GM18907 (cell line): Measurements from ENCODE around the gene VPS51.

Source experiments
- ATAC-seq: cut with Tn5 transposase; IDR thresholded peaks from one replicate; pipeline ENCODE4 v1.9.1; 2021; ENCODE audit warnings: mild to moderate bottlenecking, moderate library complexity; ENCODE audit not compliant: unreplicated experiment

Gene VPS51

GRCh38 chr11:65104628-65105027 is 8.6 kb downstream of the VPS51 start:
- no peak for ATAC-seq

GRCh38 chr11:65107078-65107477 is 11.1 kb downstream of the VPS51 start:
- no peak for ATAC-seq

- ATAC-seq = no peak
Observed at GRCh38 chr11:65107751-65108468, 11.9 kb downstream of the VPS51 start.

GRCh38 chr11:65108469-65109123 is 12.6 kb downstream of the VPS51 start:
- ATAC-seq = no peak

- no peak for ATAC-seq
Observed at GRCh38 chr11:65109231-65110198, 13.5 kb downstream of the VPS51 start.

DNA sequence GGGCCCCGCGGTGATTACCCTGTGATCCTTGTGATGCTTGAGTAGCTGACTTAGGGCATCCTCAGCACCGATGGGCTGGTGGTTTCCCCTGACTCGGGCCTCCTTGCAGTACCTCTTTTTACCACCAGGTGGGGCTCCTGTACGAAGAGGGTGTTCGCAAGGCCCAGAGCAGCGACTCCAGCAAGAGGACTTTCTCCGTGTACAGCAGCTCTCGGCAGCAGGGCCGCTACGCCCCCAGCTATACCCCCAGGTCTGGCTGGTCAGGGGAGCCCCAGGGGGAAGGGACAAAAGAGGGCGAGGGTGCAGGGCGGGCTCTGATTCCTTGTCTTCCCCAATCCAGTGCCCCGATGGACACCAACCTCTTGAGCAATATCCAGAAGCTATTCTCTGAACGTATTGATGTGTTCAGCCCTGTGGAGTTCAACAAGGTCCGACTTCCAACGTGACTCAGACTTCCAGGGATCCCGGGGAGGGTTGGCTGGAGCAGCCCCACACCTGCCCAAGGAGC is 14.4 kb downstream of the VPS51 start:
- ATAC-seq = peak; percentile 35

- ATAC-seq = no peak
Observed at GRCh38 chr11:65111159-65111743, 15.2 kb downstream of the VPS51 start.

DNA sequence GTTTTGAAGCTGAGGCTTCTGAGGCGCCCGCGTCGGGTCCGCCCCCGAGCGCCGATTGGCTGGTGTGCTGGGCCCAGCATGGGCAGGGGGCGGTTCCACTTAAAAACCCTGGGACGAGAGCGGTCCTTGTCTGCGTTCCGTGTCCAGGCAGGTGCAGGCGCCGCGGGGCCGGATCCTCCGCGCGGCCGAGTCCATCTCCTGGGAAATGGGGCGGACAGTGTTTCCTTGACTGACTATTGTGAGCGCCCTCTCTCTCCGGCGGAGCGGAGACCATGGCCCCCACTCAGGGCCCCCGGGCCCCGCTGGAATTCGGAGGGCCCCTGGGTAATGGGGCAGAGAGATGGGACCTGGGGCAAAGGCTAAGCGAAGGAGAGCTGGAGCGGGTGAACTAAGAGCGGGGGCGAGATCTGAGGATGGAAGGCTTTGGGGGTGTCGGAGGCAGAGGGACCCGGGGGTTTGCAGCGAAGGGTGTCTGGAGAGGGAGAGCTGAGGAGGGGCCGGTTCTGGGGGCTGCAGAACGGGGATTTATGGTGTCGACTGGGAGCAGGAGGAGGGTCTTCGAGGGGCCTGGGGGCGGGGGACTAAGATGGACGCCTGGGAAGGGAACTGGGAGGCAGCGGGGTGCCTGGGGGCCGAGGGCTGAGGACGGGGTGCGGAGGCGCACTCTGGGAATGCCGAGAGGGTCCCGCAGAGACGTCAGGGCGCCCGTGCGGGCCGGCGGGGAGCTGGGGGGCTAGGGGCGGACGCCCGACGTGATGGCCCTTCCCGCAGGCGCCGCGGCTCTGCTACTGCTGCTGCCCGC is 15.9 kb downstream of the VPS51 start, which contains the start of gene TM7SF2:
Gene TM7SF2, plus strand, starts transcription at position 129 of the 802 bp plus-strand sequence. Its CDS starts 144 bp downstream, at position 273.
- ATAC-seq = peak; percentile 48

DNA sequence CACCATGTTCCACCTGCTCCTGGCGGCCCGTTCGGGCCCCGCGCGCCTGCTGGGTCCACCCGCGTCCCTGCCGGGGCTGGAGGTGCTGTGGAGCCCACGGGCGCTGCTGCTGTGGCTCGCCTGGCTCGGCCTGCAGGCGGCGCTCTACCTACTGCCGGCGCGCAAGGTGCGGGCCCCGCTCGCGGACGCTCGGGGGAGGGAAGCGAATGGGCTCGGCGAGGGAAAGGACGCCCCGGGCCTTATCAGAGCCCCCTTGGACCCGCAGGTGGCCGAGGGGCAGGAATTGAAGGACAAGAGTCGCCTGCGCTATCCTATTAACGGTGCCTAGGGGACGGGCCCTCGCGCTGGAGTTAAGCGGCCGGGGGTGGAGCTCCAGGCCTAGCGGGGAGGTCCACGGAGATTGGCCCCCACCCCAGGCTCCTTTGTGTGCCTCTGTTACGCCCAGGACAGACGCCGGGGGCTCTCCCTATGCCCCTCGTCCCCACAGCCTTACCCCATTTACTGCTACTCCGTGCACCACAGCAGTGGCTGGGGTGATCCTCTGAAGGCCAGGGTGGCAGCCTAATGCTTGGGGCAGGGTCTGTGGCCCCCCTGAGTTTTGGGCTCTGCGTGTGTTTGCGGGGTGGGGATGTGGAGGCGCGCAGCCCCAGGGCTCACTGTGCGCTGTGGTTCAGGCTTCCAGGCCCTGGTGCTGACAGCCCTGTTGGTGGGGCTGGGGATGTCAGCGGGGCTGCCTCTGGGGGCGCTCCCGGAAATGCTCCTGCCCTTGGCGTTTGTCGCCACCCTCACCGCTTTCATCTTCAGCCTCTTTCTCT is 16.7 kb downstream of the VPS51 start:
- ATAC-seq = no peak

DNA sequence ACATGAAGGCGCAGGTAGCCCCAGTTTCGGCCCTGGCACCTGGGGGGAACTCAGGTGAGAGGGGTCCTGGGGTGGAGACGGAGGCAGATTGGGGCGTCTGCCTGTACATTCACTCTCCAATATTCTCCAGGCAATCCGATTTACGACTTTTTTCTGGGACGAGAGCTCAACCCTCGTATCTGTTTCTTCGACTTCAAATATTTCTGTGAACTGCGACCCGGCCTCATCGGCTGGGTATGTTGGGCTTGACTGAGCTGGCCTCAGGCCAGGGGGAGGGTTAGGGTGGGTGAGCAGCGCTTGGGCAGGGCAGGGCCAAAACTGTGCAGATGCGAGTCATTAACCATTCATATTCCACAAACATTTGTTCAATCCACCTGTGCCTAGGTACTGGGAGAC is 17.3 kb downstream of the VPS51 start:
- no peak for ATAC-seq

- no peak for ATAC-seq
Observed at GRCh38 chr11:65113839-65114238, 17.8 kb downstream of the VPS51 start.

DNA sequence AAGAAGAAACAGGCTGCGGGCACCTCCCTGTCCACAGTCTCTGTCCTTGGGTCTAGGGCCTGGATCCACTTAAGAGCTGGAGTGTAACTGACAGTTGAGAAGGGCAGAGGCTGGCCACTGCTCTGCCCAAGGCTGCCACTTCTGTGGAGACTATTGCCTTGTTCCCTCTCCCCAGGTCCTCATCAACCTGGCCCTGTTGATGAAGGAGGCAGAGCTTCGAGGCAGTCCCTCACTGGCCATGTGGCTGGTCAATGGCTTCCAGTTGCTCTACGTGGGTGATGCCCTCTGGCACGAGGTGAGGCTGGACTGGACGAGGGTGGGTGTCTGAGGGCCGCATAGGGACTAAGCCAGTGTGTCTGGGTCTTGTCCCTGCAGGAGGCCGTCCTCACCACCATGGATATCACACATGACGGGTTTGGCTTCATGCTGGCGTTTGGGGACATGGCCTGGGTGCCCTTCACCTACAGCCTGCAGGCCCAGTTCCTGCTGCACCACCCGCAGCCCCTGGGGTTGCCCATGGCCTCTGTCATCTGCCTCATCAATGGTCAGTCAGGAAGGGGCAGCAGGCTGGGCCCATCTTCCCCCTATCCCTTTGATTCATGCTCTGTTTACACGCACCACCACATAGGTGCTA is 18.6 kb downstream of the VPS51 start:
- ATAC-seq = no peak

GRCh38 chr11:65115361-65116082 is 19.5 kb downstream of the VPS51 start:
- no peak for ATAC-seq

- peak; percentile 8 for ATAC-seq
Observed at GRCh38 chr11:65116370-65117205, 20.6 kb downstream of the VPS51 start.

GRCh38 chr11:65117206-65118096 is 21.4 kb downstream of the VPS51 start, which contains the start of gene ZNHIT2:
ZNHIT2 (minus strand) TSS chr11:65117701; CDS start chr11:65117653, 48 bp downstream.
- ATAC-seq = peak; percentile 59
